Measurements from ENCODE around the gene CACNB2. TPM values are rescaled to one million over a fixed set of nuclear protein-coding genes. Genes with fewer than 3 reads are reported as not detected.

The CACNB2 gene
- total RNA-seq, 4 donors from 2014 or later: 0.81 to 13.9 (median 4.5) TPM

DNA sequence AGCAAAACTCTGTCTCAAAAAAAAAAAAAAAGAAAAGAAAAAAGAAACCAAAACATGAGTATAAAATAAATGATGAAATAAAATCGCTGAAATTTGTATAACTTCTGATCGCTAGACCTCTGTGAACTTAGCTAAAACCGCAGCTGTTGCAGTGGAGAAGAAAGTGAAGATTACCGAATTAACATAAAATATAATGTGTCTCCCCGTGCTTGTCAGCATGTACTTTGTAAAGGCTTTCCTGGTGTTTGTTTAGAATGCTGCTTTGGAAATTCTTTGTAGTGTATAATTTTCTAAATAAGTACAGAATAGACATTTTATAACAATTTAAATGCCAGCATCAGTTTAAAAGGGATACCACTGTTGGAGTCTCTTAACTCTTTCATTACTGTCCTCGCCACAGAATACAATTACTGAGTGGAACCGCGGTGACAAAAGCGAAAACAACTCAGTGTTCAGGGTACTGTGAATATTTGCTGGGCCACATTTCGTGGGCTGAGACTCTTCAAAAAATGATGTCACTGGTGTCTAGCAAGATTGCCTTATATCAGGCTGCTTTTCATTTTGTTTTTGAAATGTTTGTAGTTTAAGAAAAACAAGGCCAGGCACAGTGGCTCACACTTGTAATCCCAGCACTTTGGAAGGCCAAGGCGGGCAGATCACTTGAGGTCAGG lies 343.4 kb downstream of the CACNB2 start:
- no peak overlapping the region for H3K4me3 ChIP-seq (replicated peaks in 1 of 3)
- intact Hi-C loops (cut with DNase I): no loop called here
- 89% methylated on average over 11 of the region's 11 CpGs for WGBS, 2 donors

DNA sequence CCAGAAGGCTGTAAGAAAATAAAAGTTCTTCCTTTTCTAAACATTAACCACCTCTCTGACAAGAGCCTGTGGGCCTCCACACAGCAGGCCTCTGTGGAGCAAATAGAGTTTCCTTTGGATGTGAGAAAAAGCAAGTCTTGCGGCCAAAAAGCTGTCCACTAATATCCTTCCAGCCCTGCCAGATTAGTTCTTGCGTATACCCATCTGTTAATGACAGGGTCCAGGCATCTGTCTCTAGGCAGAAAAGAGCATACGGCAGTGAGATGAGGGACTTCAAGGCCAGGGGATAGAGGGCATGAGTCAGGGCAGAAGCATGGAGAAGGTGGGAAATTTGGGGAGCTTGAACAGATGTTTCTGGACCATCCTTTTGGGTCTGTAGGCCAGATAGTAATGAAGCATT lies 346.2 kb downstream of the CACNB2 start:
- no peak for TF ChIP-seq CTCF (IDR thresholded peaks at IDR 0.05)
- TF ChIP-seq POLR2A (IDR thresholded peaks at IDR 0.05): no peak
- Histone ChIP-seq H3K4me1 (no peaks in the 10 kb centered on the region), H3K36me3 (no peaks in the 10 kb centered on the region), H3K27ac (no peak overlapping the region), H3K27me3 (no peaks in the 10 kb centered on the region), H3K9me3 (no peaks in the 10 kb centered on the region), H3K4me3 (replicated peaks in 1 of 3) (no peak overlapping the region)
- intact Hi-C loops (cut with DNase I): no loop called here
- 93 to 94% methylated on average over 3 of the region's 3 CpGs for WGBS, 2 donors
- DNase-seq: no peak

More for the DNA sequence above, 343.4 kb downstream of the CACNB2 start:
- no peaks in the 10 kb centered on the region for H3K27me3 ChIP-seq
- TF ChIP-seq POLR2A (IDR thresholded peaks at IDR 0.05) (no peak), CTCF (IDR thresholded peaks at IDR 0.05) (no peak)
- H3K27ac ChIP-seq: no peak overlapping the region
- DNase-seq: no peak
- H3K4me1 ChIP-seq: no peaks in the 10 kb centered on the region
- no peaks in the 10 kb centered on the region for H3K36me3 ChIP-seq
- H3K9me3 ChIP-seq: no peaks in the 10 kb centered on the region

DNA sequence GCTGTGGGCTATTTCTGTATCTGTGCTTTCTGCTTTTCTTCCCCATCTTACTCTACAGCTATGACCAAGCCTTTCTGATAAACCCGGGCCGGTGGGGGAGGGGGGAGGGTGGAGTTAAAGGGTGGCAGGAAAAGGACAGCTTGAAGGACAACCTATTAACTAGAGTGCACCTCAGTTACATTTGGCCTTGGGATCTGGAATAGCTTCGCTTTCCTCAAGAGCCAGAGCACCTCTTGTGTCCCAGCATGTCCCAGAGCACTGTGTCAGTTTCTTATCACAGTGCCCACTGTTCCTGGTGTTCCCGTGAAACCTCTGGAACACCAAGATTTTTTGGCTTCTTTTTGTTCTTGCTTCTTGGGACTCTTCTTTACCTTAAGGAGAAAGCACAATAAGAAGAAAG lies 350.5 kb downstream of the CACNB2 start:
- H3K4me1 ChIP-seq: no peaks in the 10 kb centered on the region
- 93 to 94% methylated on average over 4 of the region's 4 CpGs for WGBS, 2 donors

GRCh38 chr10:18497806-18498369 lies 357.7 kb downstream of the CACNB2 start:
- intact Hi-C loops (cut with DNase I): no loop called here

More for the DNA sequence above, 350.5 kb downstream of the CACNB2 start:
- TF ChIP-seq CTCF (IDR thresholded peaks at IDR 0.05): no peak
- TF ChIP-seq POLR2A (IDR thresholded peaks at IDR 0.05): no peak
- no peaks in the 10 kb centered on the region for H3K36me3 ChIP-seq
- H3K4me3 ChIP-seq (replicated peaks in 1 of 3): no peak overlapping the region
- no peak for DNase-seq
- H3K27me3 ChIP-seq: no peaks in the 10 kb centered on the region
- intact Hi-C loops (cut with DNase I): no loop called here
- H3K9me3 ChIP-seq: no peaks in the 10 kb centered on the region
- H3K27ac ChIP-seq: no peak overlapping the region

More at GRCh38 chr10:18497806-18498369, 357.7 kb downstream of the CACNB2 start:
- no peak for DNase-seq
- H3K4me3 ChIP-seq (replicated peaks in 1 of 3): no peak overlapping the region
- 79 to 81% methylated on average over 8 of the region's 8 CpGs for WGBS, 2 donors
- H3K36me3 ChIP-seq: no peaks in the 10 kb centered on the region
- H3K27ac ChIP-seq: no peak overlapping the region
- H3K27me3 ChIP-seq: no peaks in the 10 kb centered on the region
- H3K9me3 ChIP-seq: no peaks in the 10 kb centered on the region
- TF ChIP-seq CTCF (IDR thresholded peaks at IDR 0.05): no peak
- no peak for TF ChIP-seq POLR2A (IDR thresholded peaks at IDR 0.05)
- H3K4me1 ChIP-seq: no peaks in the 10 kb centered on the region
